Endothelial cell of umbilical vein (primary cell): ENCODE measurements around the gene ZNRF1. TPM values are rescaled to one million over a fixed set of nuclear protein-coding genes. Genes with fewer than 3 reads are reported as not detected.

Source experiments
- BruUV-seq: library from RNA; stranded (reverse); fragments of 400-500 nt; replicated peaks from 2 replicates; lab custom pipeline; 2021; lab: Mats Ljungman, UMichigan
- CTCF ChIA-PET: fragments of 300-600, 350-600 bp; sonication (Branson Sonifier 250); formaldehyde crosslinking; loops from one replicate; lab custom pipeline; 2021; ENCODE audit warnings: antibody characterized with exemption, inconsistent platforms; lab: Charles Lee
- POLR2A ChIA-PET: fragments of 300-600, 350-600 bp; sonication (Branson Sonifier 250); formaldehyde crosslinking; loops from one replicate; lab custom pipeline; 2021; ENCODE audit warnings: antibody characterized with exemption, inconsistent platforms; lab: Charles Lee
- DNase-seq: peaks from one replicate; pipeline ENCODE4 v3.0.0-alpha.2; 2011; ENCODE audit warnings: low read depth, low spot score
- FAIRE-seq: peaks from 2 replicates; lab custom pipeline; 2011; peaks lifted over from hg19 to GRCh38; lab: Jason Lieb, UNC
- H2AFZ ChIP-seq: 2 replicates; pipeline ENCODE4 v1.6.0; 2012; ENCODE audit warnings: low read depth, low read length, control low read depth, inconsistent platforms
- H3K27ac ChIP-seq: 2 replicates; pipeline ENCODE4 v1.5.1; 2011; ENCODE audit warnings: low read depth, mild to moderate bottlenecking, control low read depth, low read length, moderate library complexity; ENCODE audit not compliant: insufficient read depth
- H3K27me3 ChIP-seq, 2 experiments: 2 replicates each; pipeline versions ENCODE4 v1.6.0 to v1.6.1; 2011; ENCODE audit warnings: low read length in 2 of 2, mixed read lengths in 1 of 2; ENCODE audit not compliant: control insufficient read depth in 2 of 2, insufficient read depth in 2 of 2
- H3K36me3 ChIP-seq, 2 experiments: 2 replicates in 1 of 2; 3 replicates in 1 of 2; pipeline ENCODE4 v1.5.1; 2011; ENCODE audit warnings: low read length in 2 of 2, mild to moderate bottlenecking in 1 of 2, moderate library complexity in 1 of 2; ENCODE audit not compliant: control insufficient read depth in 2 of 2, insufficient read depth in 2 of 2; ENCODE audit errors: extremely low read depth in 1 of 2
- H3K4me1 ChIP-seq: 3 replicates; pipeline ENCODE4 v1.5.1; 2011; ENCODE audit warnings: mild to moderate bottlenecking, low read length; ENCODE audit not compliant: control insufficient read depth, insufficient read depth; ENCODE audit errors: extremely low read depth
- H3K4me2 ChIP-seq: 2 replicates; pipeline ENCODE4 v1.6.1; 2011; ENCODE audit warnings: low read length, control low read depth, mixed read lengths; ENCODE audit not compliant: insufficient read depth
- H3K4me3 ChIP-seq, 3 experiments: fragments of 200-600 bp in 1 of 3; sonication (generic), shearing (Covaris generic) in 1 of 3; replicated peaks in 1 of 3; 2 replicates each; pipeline ENCODE4 v1.5.1; 2011 to 2016; ENCODE audit warnings: control low read depth in 3 of 3, low read length in 3 of 3, mild to moderate bottlenecking in 2 of 3, inconsistent platforms in 1 of 3, low read depth in 1 of 3, moderate library complexity in 1 of 3; ENCODE audit not compliant: insufficient read depth in 1 of 3
- H3K79me2 ChIP-seq: 2 replicates; pipeline ENCODE4 v1.6.0; 2012; ENCODE audit warnings: low read length, inconsistent platforms; ENCODE audit not compliant: control insufficient read depth, insufficient read depth
- H3K9ac ChIP-seq: replicated peaks from 2 replicates; pipeline ENCODE3; 2011; ENCODE audit warnings: low read length, control low read depth; ENCODE audit not compliant: insufficient read depth; ENCODE audit errors: extremely low read depth
- H3K9me1 ChIP-seq: replicated peaks from 3 replicates; pipeline ENCODE4 v1.6.0; 2011; ENCODE audit warnings: mild to moderate bottlenecking, low read length; ENCODE audit not compliant: control insufficient read depth, insufficient read depth; ENCODE audit errors: extremely low read depth
- H3K9me3 ChIP-seq: replicated peaks from 2 replicates; pipeline ENCODE4 v1.5.1; 2012; ENCODE audit warnings: low read length, inconsistent platforms; ENCODE audit not compliant: control insufficient read depth, insufficient read depth
- H4K20me1 ChIP-seq: replicated peaks from 2 replicates; pipeline ENCODE3; 2011; ENCODE audit warnings: mild to moderate bottlenecking, low read length; ENCODE audit not compliant: control insufficient read depth, insufficient read depth; ENCODE audit errors: extremely low read depth
- FOS ChIP-seq: IDR thresholded peaks from 2 replicates; pipeline ENCODE4 v1.6.1; 2011; ENCODE audit warnings: mild to moderate bottlenecking, low read length, moderate library complexity, borderline replicate concordance; ENCODE audit not compliant: insufficient read depth
- GATA2 ChIP-seq: IDR thresholded peaks from 2 replicates; pipeline ENCODE4 v1.7.0; 2011; ENCODE audit warnings: low read depth, mild to moderate bottlenecking, moderate library complexity, mixed read lengths, low read length; ENCODE audit not compliant: insufficient read length, insufficient read depth
- MYC ChIP-seq: IDR thresholded peaks from one replicate; pipeline ENCODE4 v1.6.1; 2011; ENCODE audit warnings: mild to moderate bottlenecking, low read depth, low read length
- POLR2AphosphoS5 ChIP-seq: IDR thresholded peaks from 2 replicates; pipeline ENCODE4 v1.6.1; 2012; ENCODE audit warnings: low read depth, mild to moderate bottlenecking, control low read depth, low read length, moderate library complexity; ENCODE audit not compliant: insufficient read depth
- dilution Hi-C: fragments of 300-500 bp; cut with MboI; formaldehyde crosslinking; loops from one replicate; pipeline ENCODE4 v1.15.0; 2019; ENCODE audit warnings: low sequenced_read_pairs; ENCODE audit not compliant: extremely low pct_ligation_motif_present
- intact Hi-C: fragments of 100-400 bp; cut with micrococcal nuclease; formaldehyde crosslinking; loops from one replicate; pipeline ENCODE4 v1.10.0; 2022
- polyA plus RNA-seq, 4 experiments: library from polyadenylated mRNA; depleted of rRNA in 3 of 4; stranded (reverse) in 3 of 4; unstranded in 1 of 4; fragments of >200 nt; gene quantifications; 2 replicates each; pipeline versions ENCODE4 v1.2.1 to v1.2.3, GENCODE V29; 2011 to 2012; ENCODE audit warnings: missing spikeins in 1 of 4
- total RNA-seq: library from RNA; stranded (reverse); gene quantifications from 2 replicates; pipeline ENCODE4 v1.2.3, GENCODE V29; 2021

The ZNRF1 gene
- total and polyA plus RNA-seq, 2 donors (not counting 3 experiments of a cell fraction or from before 2014, with no cell fraction given), result 23.7 to 34.9 TPM

- peak; percentile 30 for TF ChIP-seq POLR2AphosphoS5
- TF ChIP-seq GATA2, result no peak
- peak; percentile 80 for TF ChIP-seq FOS
- no peak for TF ChIP-seq MYC
- ChIA-PET POLR2A (interaction anchor here (1.2 kb wide), 1 partner anchor 27 kb away, joined by 3 read pairs; the partner anchor contains the start of gene WDR59), CTCF (interaction anchor here (1.0 to 3.9 kb wide), 8 partner anchors 10 to 187 kb away, joined by 3 to 39 read pairs (median 8); partner anchors contain the start of gene ZNRF1)
- Histone ChIP-seq H3K9me1 (no peaks in the 10 kb centered on the region), H3K36me3 (no peaks in the 10 kb centered on the region), H3K4me3 (peak overlapping the region in 1 of 3 experiments; percentile 34), H3K27ac (peak overlapping the region; percentile 92), H3K79me2 (peaks cover 60% of the 10 kb centered on the region), H3K4me2 (peak overlapping the region; percentile 96), H3K9ac (peak overlapping the region; percentile 69), H3K4me1 (peaks cover 32% of the 10 kb centered on the region), H3K9me3 (no peaks in the 10 kb centered on the region), H4K20me1 (no peaks in the 10 kb centered on the region), H2AFZ (peak overlapping the region; percentile 8), H3K27me3 (no peaks in the 10 kb centered on the region)
- intact Hi-C loops (loop anchor here (1.0 to 2.0 kb wide), 4 partner anchors 11 to 76 kb away; partner anchors contain the start of gene WDR59), dilution Hi-C loops (no loop called here)
- peak; percentile 89 for DNase-seq
- BruUV-seq, result TSS peak; percentile 16
- peak; percentile 83 for FAIRE-seq
Measured at GRCh38 chr16:75011634-75012307, 12.9 kb downstream of the ZNRF1 start.
